Right hindlimb (tissue), 1 donor: ENCODE data around the gene SMIM45.

ENCODE experiments used
- DNase-seq: peaks from one replicate; pipeline ENCODE4 v3.0.0-alpha.2; 2018

The SMIM45 gene

DNA sequence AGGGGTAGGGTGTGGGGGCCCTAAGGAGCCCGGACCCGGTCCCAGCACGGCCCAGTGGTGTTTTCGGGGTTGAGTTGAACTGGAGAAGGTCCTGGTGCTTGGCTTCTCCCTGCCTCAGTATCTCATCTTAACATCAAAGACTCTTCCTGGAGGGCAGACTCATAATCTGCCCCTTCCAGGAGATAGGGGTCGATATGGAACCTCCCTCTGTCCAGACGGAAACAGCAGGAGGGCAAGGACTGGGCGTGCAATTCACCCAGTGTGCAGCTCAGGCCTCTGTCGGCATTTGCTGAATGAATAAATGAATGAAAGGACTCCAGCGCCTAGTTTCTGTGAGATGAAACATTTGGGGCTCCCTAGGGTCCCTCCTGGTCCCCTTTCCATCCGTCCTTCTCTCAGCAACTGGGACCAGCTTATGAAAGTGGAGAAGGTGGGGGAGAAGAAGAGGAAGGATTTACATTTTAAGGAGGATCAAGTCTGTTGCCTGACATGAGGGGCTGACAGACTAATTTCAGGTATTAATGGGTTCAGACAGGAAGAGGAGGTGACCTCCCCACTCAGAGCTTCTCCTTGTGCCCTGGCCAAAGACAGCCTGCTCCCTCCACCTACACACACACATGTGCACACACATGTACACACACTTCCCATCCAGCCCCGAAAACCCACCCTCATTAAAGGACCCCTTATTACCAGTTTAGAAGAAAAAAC, 36.0 kb upstream of the SMIM45 start:
- DNase-seq = no peak

DNA sequence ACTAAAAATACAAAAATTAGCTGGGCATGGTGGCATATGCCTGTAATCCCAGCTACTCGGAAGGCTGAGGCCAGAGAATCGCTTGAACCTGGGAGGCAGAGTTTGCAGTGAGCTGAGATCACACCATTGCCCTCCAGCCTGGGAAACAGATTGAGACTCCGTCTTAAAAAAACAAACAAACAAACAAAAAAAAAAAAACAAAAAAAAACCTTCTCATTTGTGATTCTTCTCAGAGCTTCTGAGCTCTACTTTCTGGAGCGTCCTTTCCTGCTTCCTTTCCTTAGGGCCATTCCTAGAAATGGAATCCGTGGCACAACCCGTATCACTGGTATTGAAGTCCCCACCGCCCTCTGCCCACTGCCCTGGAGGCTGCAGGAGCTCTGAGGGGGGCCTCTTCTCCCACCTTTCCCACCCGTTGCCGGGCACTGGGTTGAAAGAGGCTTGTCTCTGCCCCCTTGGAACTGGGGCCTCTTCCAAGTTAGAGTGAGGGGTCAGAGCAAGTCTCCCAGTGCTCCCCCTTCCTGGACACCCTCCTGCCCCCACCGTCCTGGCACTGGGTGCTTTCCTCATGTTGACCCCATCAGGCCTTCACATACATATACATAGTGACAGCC, 35.1 kb upstream of the SMIM45 start:
- no peak for DNase-seq

DNA sequence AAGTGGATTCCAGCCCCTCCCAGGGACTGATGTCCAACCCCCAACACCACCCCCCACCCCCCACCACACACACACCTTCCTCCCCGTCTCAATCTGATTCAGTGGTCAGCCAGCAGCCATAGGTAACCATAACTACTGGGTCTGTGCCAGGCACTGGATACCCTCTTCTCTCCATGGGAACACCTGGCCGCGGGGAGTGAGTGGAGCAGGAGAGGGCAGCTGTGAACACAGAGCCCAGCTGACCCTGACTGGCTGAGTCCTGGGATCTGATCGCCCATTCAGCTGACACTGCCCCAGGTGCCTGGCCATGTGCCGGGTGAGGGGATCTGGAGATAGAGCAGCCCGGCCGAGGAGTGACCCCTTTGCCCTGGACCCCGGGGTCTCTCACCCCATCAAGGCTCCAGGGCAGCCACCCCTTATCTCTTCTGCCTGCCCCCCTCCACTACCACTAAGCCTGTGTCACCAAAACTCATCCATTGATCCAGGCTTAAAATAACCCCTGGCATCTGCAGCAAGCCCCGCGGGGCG, 34.5 kb upstream of the SMIM45 start:
- DNase-seq = no peak

DNA sequence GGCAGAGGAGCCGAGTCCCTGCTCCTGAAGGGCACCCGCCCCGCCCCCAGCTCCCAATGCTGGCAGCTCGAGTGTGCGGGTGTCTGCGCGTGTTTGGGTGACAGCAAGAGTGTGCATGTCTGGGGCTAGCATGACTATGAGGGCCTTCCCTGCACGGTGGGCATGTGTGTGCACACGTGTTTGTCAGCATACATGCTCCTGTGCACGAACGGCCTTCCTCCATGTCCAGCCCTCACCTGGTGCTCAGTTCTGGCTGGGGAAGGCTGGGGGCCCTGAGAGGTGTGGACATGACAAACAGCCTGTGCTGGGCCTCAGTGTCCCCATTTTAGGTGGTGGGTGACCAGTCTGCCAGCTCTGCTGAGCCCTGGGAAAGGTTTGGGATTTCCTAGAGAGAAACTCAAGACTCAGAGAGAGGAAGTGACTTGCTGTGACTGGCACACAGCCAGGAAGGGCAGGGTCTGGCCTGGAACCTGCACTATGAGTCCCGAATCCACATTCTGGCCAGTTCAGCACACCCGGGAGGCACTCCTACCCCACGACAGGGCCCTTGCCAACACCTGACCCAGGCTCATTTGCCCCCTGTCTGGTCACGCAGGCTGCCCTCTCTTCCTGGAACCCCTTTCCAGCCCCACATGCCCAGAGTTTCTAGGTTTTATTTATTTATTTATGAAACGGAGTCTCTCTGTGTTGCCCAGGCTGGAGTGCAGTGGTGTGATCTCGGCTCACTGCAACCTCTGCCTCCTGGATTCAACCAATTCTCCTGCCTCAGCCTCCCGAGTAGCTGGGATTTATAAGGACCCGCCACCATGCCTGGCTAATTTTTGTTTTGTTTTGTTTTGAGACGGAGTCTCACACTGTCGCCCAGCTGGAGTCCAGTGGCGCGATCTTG, 33.8 kb upstream of the SMIM45 start:
- peak; percentile 64 for DNase-seq

DNA sequence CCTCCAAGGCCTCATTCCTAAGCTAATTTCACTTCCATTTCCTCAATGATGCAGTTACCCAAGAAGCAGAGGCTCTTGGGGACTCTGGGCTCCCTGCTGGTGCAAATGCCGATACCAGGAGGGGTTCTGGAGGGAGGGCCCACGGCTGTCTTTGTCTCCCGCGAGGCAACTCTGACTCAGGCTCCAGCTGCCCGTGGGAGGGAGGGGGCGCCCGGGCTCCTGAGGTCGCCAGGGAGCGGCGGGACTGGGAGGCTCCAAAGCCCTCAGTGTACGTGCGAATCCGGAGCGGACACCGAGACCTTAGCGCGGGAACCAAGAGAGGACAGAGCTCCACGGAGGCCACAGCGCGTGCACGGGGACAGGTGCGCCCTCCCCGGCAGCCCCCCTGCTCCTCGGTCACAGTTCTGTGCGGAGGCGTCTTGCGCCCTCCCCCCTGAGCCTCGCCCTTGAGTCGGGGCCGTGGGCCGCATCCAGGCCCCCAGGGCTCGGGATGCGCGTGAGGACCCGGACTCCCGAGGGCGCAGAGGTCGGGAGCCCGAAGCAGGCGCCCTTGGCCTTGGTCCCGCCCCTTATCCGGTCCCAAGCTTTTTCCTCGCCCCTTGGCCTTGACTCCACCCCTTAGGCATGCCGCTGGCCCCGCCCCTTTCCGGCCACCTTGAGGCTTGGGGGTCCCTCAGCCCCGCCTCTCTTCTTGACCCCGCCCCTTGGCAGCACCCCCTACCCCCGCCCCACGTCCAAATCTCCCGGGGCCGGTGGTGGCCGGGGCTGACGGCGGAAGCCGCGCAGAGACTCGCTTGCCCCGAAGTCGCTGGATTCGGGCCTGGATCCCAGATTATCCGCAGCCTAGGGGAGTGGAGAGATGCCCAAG, 32.4 kb upstream of the SMIM45 start:
- DNase-seq = no peak

DNA sequence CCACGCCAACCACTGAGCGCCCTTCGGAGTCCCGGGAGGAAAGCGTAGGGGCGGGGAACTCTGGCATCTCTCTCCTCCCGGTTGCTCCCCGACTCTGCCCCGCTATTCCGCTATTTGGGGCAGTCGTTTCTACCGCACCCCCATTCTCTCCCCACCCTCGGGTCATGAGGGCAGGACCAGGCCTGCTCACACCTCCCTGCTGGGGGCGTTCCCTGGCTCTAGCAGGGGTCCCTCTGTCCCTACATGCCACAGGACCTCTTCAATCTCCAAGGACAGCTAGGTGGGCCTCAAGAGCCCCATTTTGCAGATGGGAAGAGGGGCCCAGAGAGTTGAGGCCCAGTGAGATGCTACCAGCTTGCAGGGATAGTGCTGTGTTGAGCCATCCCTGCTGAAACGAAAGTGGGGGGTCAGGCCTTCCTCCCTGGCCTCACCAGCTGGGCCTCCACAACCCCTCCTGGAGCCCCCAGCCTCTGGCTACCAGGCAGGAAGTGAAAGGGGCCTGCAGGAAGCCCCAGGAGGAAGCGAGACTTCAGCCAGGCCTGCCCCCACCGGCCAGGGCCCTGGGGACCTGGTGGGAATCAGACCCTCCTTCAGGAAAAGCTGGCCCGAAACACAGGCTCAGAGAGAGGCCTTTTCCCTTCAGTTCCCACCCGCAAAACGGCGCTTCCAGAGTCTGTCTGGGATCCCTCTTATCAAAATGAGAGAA, 31.5 kb upstream of the SMIM45 start:
- no peak for DNase-seq

DNA sequence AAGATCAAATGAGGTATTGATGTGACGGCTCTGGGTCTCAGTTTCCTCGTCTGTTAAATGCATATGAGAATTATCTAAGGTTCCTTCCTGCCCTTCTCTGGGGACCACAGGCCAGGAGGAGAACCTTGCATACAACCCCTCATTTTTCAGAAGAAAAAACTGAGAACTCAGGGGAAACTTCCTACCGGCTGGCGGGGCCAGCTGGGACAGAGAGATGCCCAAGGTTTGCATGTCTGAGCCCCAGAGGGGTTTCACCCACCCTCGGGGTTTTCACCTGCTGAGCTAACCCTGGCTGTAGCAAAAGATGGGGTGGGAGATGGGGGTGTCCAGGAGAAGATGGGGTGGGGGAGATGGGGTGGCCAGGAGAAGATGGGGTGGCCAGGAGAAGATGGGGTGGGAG, 29.6 kb upstream of the SMIM45 start:
- no peak for DNase-seq

DNA sequence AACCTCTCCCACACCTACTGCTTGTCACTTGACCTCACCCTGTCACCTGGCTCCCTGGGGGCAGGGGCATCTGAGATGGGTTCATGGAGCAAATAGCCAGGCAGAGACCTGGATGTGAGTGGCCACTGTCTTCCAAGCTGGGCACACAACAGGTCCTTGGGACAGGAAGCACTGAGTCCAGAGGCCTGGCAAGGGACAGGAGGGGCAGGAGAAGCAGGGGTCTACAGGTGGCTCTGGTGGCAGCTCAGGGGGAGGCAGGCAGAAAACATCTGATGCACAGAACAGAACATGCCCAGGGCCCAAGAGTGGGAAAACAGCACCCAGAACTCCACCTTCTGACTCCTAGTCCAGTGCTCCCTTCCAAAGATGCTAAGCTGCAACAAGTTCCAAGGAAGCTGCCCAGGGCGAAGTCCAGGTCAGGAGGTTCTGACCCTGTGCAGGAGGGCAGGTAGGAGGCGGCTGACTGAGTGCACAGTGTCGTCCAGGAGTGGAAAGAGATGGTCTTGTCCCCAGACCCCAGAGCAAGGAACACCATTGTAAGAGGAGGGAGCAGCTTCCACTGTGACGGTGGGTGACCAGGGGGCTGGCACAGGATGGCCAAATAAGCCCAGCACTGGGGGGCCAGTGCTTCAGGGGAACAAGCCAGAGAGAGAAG, 28.9 kb upstream of the SMIM45 start:
- DNase-seq = no peak

DNA sequence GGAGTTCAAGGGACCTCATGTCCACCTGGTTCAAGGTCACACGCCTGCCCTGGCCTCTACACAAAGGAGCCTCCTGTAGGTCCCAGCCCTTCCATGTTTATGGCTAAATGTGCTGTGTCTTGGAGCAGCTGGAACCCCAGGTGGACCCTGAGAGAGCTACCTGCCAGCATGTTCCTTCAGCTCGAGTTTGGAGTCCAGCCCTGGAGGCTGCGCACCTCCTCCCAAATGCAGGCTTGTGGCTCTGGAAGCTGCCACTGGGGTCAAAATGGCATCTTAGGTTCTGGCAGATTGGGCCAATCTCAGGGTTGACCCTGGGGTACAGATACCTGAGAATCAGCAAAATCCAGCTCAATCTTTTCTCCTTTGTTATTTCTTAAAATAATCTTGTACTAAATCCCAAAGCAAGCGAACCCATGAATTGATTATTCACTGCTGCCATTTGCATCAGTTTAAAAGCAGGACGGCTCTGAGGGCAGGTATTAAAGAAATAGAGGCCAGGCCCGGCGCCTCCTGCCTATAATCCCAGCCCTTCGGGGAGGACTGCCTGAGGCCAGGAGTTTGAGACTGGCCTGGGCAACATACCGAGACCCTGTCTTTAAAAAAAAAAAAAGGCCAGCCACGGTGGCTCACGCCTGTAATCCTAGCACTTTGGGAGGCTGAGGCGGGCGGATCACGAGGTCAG, 28.2 kb upstream of the SMIM45 start:
- DNase-seq = no peak

DNA sequence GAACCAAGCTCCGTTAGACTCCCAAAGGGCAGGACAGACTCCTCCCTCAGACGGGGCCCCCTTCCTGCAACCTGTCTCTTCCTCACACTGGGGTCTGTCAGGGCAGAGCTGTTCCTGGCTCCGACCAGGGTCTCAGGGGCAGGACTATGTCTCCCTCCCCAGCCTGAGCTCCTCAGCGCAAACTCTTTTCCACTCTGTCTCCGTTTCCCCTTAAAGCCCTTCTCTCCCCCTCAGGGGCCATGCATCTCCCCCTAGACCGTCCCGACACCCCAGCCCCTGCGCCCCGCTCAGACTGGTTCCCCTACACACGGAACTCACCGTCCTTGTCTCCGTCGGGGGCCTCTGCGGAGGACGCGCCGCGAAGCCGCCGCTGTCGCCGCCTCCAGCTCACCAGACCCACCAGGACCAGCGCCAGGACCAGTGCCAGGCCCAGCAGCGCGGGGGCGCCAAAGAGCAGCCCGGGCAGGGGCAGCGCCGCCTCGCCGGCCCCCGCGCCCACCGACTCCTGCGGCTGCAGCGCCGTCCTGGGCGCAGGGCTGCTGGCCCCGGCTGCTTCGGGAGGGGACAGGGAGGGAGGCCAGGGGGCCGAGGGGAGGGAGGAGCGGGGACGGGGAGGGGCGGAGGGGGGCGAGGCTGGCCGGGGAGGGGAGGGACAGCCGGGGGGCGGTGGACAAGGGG, 26.0 kb upstream of the SMIM45 start:
- DNase-seq = peak; percentile 68

DNA sequence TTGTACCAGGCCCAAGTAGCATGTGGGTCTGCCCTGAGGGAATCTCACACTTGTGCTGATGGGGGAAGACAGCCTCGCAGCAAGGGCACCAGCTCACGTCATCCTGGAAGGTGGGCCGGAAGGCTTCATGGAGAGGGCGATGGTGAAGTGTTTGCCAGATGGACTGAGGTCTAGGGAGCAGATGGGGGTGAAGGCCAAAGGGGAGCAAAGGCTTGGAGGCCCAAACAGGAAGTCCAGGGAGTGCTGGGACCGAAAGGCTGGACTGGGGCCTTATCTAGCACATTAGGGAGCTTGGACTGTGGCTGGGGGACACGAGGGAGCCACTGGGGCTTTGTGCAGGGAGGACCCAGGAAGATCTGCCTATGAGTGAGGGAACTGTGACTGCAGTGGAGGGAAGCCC, 24.1 kb upstream of the SMIM45 start:
- no peak for DNase-seq

DNA sequence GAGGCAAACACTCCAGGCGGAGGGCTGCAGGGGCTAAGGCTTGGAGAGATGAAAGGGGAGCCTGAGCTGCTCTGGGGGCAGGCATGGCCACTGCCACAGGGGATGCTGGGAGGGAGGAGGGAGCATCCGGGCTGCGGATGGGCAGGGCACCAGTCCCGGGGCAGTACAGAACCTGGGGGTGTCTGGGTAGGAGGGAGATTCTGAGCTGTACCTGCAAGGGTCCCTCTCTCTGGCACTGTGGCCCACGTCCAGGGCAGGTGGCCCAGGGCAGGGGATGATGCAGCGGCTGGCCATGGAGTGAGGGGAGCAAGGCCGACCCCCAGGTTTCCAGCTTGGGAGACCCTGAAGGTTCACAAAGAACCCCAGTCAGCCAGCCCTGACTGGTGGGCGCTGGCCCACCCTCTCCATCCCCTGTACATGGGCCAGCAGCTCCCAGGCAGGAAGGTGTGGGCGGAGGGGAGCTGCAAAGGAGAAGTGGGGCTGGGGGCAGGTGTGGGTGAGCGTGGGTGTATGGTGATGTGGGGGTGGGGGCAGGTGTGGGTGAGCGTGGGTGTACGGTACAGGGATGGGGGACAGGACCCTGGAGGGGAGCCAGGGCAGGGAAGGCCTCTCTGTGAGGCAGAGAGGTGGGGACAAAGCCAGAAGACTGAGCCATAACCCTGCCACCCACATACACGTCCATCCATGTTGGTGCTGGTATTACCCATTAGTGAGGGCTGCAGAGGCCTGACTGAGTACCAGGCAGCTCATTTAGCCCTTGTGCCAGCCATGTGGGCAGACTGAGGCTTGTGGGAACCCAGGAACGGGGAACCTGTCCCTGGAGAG, 23.1 kb upstream of the SMIM45 start:
- DNase-seq = no peak

DNA sequence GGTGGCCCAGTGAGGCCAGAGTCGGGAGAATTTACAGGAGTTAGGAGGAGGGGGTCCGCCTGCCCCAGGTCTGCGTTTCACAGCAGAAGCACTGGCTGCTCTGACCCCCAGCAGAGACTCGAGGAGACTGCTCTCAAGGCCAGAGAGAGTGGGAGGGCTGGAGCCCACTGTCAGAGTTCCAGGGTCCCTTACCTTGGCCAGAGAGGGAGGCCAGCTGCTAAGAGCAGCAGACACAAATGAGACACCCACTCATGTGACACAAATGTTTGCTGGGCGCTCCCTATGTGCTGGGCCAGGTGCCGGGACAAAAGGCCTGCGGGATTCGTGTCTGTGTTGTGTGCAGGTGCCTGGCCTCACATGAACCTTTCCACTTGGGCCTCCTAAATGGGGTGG, 22.5 kb upstream of the SMIM45 start:
- DNase-seq = no peak

DNA sequence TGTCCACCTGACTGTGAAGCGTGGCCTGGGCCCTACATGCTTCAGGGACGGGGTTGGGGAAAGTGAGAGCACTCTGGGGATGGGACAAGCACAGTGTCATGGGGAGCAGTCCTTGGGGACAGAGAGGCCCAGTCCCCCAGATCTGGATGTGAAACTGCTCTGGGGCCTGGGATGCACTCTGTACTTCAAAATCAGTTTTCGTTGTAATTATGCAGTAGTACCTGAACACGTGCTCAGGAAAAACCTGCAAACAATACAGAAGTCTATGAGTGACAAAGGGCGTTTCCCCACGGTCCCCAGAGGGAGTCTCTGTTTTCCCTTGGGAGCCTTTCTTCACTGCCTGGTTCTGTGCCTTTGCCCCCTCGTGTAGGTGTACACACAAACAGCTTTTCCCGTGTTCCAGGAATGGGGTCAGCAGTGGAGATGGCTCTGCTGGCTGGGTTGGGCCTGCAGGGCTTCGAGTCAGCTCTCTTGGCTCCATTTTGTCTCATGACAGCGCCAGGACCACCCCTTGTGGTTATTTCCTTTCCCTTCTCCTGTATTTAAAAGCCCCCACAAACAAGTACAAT, 20.2 kb upstream of the SMIM45 start:
- no peak for DNase-seq

DNA sequence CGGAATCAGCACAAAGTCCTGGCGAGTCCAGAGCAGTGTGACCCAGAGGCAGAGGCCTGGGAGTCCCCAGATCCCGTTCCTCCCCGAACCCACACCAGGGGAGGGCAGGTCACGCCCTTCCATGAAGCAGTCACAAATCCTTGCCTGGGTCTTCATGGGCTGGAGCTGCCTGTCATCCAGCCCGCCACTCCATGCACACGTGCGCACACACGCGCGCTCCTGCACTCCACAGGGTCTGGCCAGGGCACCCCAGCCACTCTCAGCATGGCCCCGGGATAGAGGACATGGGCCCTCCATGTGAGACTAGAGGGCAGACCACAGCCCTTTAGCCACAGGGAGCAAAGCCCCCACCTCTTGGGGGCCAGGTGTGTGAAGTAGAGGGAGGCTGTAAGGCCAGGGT, 19.6 kb upstream of the SMIM45 start:
- DNase-seq = no peak

DNA sequence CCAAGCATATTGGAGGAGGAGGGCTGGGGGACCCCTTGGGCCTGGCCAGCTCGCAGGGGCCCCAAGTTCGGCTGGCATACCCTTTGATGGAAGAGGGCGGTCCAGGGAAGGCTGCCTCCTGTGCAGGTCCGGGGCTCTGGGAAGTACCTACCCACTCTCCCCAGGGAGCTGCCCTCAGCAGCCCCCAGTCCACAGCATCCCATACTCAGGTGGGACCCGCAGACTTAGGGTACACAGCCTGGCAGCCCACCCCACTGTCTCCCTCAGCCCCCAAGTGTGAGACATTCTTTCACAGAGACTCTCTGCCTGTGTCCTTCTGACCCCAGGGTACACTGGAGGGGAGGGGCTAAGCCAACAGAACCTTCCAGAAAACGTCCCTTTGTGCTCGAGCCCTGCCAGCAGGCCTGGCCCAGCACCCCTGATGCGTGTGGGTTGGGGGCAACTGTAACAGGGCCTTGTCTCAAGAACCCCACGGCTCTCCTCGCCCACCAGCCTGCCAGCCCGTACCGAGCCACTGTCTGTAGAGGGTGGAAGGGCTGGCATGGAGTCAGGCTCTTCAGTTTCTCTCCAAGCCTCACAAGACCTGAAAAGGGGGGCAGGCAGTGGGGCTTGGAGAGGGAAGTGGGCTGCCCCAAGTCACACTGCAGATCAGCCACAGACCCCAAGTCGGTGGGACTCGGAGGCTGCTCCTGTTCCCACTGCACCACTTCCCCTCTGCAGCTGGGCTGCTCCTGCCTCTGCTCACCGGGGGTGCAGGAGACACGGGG, 18.4 kb upstream of the SMIM45 start:
- DNase-seq = no peak

DNA sequence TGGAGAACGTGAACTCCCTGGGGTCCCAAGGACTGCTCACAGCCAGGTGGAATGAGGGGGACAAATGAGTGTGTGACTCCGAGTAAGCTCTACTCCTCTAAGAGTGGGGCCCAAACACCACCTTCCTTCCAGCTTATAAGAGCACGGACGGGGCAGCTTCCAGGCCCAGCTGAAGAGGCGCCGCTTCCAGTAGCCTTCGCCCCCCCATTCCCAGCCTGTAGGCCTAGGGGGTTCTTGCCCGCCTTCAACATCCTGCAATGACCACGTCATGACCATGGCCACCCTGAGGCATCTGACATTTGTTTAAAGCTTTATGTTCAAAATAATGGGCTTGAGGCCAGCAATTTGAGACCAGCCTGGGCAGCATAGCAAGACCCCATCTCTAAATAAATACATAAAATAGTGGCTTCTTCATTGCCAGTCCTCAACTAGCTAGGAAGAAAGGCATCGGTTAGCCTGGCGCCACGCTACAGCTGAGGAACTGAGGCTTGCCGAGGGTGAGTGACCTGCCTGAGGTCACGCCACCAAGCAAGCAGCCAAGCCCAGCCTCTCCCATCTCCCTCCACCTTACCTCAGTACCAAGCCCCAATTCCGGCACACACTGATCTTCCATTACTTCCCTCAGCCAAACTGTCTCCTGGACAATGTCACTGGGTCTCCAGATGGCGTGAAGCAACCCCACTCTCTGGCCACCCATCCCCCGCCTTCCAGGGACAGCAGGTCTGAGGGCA, 17.5 kb upstream of the SMIM45 start:
- no peak for DNase-seq

DNA sequence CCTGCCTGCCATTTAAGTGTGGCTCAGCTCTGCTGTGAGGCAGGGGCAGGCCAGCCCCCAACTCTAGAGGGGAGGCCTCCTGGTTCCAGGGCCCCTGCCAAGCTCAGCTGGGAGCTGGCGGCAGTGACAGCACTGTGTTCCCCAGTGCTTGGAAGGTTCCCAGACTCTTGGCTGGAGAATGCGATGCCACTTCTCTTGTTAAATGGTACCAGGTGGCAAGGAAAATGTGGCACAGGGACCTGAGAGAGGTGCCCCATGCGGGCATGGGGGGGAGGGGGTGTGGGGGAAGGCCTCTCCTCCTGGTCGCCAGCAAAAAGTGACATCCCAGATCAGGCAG, 17.0 kb upstream of the SMIM45 start:
- no peak for DNase-seq
